22Rv1 (cell line): ENCODE measurements around the gene PCYOX1L.

Experiments
- H3K27ac ChIP-seq: fragments of 450-650 bp; 2 replicates; pipeline ENCODE4 v1.5.1; 2017
- ZFX ChIP-seq: fragments of 450-650 bp; IDR thresholded peaks from 2 replicates; pipeline ENCODE4 v1.6.1; 2017; ENCODE audit warnings: antibody characterized with exemption, borderline replicate concordance
- TF ChIP-seq, protein P1 (sequence below): fragments of 450-650 bp; IDR thresholded peaks from 2 replicates; pipeline ENCODE4 v1.5.1; 2017; ENCODE audit warnings: mild to moderate bottlenecking

Gene PCYOX1L

DNA sequence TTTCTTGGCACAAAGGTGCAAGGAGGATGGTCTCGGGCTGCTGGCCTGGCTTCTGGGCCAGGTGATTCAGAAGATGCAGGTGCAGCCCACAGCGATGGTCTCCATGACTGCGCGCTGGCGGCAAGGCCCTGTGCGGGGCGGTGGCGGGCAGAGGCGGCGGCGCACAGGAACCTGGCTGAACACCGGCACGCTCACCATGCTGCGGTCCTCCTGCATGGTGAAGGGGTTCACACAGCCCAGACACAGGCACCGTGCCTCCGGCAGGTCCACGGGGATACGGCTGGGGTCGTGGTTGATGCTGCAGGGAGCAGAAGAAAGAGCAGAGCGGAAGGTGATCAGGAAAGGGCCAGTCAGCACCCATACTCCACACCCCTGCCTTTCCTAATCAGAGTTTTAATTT is 16.5 kb downstream of the PCYOX1L start:
- TF ChIP-seq, protein P1, sequence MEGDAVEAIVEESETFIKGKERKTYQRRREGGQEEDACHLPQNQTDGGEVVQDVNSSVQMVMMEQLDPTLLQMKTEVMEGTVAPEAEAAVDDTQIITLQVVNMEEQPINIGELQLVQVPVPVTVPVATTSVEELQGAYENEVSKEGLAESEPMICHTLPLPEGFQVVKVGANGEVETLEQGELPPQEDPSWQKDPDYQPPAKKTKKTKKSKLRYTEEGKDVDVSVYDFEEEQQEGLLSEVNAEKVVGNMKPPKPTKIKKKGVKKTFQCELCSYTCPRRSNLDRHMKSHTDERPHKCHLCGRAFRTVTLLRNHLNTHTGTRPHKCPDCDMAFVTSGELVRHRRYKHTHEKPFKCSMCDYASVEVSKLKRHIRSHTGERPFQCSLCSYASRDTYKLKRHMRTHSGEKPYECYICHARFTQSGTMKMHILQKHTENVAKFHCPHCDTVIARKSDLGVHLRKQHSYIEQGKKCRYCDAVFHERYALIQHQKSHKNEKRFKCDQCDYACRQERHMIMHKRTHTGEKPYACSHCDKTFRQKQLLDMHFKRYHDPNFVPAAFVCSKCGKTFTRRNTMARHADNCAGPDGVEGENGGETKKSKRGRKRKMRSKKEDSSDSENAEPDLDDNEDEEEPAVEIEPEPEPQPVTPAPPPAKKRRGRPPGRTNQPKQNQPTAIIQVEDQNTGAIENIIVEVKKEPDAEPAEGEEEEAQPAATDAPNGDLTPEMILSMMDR: no peak
- TF ChIP-seq ZFX: no peak
- no peak overlapping the region for H3K27ac ChIP-seq

DNA sequence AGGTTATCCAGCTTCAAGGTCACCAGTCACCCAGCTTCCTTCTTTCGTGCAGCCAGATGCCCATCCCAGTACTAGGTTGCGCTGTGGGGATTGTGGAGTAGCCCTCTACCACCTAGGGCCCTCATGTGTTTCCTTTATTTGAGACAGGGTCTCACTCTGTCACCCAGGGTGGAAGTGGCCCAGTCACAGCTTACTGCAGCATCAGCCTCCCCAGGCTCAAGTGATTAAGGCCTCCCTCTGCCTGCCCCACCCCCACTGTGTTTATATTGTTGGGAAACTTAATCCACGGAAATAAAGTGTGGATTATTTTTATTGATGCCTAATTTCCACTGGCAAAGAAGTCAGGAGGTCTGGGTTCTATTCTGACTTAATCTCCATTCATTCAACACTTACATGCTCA is 17.0 kb downstream of the PCYOX1L start:
- no peak for TF ChIP-seq ZFX
- TF ChIP-seq, protein P1: no peak

DNA sequence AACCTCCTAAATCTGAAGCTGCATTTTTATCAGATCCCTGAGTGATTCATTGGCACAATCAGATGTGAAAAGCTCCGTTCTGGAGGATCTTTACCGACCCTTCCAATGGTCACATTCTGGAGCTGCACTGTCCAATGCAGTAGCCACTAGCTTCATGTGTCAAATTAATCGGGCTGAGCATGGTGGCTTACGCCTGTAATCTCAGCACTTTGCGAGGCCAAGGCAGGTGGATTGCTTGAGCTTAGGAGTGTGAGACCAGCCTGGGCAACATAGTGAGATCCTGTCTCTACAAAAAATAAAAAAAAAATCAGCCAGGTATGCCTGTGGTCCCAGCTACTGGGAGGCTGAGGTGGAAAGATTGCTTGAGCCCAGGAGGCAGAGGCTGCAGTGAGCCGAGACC is 17.6 kb downstream of the PCYOX1L start:
- TF ChIP-seq ZFX: no peak
- TF ChIP-seq, protein P1: no peak

More for the DNA sequence above, 17.0 kb downstream of the PCYOX1L start:
- H3K27ac ChIP-seq: no peak overlapping the region

DNA sequence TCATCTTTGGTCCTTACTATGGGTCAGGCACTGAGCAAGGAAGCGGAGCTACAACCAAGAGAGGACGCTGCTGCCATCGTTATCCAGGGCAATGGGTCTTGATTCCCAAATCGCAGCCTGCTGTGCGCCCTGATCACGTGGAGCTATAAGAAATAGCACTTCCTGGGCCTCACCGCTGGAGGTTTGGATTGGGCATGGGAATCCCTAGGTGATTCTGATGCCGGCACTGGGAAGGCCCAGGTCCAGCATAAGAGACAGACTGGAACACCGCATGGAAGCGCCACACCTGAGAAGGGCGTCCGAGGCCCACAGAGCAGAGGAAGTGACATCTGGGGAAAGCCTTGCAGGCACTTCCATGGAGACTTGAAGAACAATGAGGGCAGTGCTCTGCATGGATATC is 18.3 kb downstream of the PCYOX1L start:
- TF ChIP-seq, protein P1: no peak
- no peak for TF ChIP-seq ZFX
- no peak overlapping the region for H3K27ac ChIP-seq

More for the DNA sequence above, 17.6 kb downstream of the PCYOX1L start:
- H3K27ac ChIP-seq: no peak overlapping the region

DNA sequence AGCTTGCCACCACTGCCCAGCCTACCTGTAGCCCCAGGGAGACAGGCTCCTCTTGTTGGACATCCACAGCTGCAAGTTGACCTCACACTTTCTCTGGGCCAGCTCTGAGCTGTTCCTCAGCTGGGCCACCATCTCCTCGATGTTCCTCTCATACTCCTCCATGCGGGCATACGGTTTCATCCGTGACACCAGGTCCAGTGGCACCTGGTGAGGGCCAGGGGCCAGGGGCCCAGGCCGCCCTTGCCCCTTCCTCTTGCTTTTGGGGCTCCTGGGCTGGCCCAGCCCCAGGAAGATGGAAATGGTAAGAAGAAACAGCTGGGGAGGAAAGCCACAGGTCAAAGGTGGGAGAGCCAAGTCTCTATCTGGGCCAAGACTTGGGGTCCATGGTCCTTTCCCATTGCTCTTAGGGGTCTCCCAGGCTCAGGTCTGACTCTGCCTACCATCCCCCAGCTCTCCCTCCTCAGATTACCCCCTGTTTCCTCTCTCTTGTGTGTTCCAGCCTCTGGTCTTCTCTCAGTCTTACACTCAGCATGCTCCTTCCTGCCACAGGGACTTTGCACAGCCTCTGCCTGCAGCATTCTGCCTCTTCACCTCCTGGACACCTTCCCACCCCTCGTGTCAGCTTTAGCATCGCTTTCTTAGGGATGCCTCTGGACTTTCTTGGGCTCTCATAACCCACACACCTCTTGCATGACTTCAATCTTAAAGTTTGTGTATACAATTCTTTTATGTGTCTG is 19.0 kb downstream of the PCYOX1L start:
- H3K27ac ChIP-seq: no peak overlapping the region
- TF ChIP-seq, protein P1: no peak
- no peak for TF ChIP-seq ZFX

DNA sequence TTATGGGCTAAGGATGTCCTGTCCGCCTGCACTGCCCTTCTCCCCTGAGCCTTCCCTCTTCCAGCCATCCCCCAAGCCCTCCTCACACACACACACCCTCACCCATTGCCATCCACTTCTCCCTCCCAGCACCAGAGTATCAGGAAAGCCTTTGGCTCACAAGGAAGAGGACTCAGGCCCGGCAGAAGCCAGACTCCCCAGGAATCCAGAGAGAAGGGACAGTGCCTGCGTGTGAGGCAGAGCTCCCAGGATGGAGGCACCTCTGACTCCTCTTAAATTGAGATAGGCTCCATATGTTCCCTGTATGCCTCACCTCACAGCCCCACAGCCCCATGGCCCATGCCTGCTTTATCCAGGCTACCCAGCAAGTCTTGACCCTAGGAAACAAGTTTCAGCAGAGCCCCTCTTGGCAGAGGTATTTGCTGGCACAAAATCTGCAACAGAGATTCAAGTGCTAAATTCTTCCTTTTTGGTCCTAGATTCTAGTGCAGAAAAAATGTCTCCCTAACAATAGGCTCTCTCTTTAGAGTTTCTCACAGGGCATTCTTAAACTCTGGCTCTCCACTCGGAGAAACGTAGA is 20.5 kb downstream of the PCYOX1L start:
- TF ChIP-seq, protein P1: no peak
- TF ChIP-seq ZFX: no peak

DNA sequence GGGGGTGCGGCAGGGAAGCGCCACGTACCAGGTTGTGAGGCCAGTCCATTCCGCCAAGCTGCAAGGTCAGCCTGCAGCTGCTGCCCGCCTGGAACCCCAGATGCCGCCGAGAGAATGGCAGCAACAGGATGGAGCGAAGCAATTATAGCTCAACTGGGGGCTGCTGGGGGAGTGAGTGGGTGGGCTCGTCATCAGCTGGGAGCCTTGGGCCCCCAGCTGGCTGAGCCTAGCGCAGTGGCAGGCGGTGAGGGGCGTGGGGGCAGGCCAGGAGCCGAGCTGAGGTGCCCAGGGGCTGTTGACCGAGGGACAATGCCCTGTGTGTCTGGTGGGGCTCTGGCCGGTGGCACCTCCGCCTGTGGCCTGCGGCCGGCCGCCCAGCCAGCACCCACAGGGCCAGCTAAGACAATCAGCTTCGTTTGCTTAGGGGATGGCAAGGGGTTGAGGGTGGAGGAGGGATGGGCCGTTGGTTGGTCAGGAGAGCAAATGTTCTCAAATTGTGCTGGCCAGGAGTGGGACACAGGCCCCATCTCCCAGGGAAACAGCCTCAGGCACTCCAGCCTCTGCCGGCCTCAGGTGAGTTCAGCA is 21.4 kb downstream of the PCYOX1L start, which contains the start of gene IL17B:
Gene IL17B, minus strand, starts transcription at position 116 of the 585 bp plus-strand sequence. Its CDS starts 67 bp downstream, at position 49.
- H3K27ac ChIP-seq: no peak within 1 kb of the TSS
- TF ChIP-seq, protein P1: no peak
- no peak for TF ChIP-seq ZFX

More for the DNA sequence above, 20.5 kb downstream of the PCYOX1L start:
- no peak overlapping the region for H3K27ac ChIP-seq
